T47D (cell line): ENCODE measurements around the gene TAS2R13.

ENCODE experiments used
- DNase-seq, 2 experiments: peaks; one replicate each; pipeline versions ENCODE4 v3.0.0 to v3.0.0-alpha.2; 2011 to 2012; ENCODE audit warnings: low read depth in 1 of 2, low spot score in 1 of 2
- JUND ChIP-seq: IDR thresholded peaks from 2 replicates; pipeline ENCODE4 v1.6.1; 2012; ENCODE audit warnings: low read depth
- in situ Hi-C: cut with HindIII; loops from 2 replicates; pipeline ENCODE4 v1.10.0; 2016; ENCODE audit warnings: low sequenced_read_pairs, low pct_unique_long_range_greater_than_20kb

The TAS2R13 gene

GRCh38 chr12:10909462-10909861, at the start of gene TAS2R13:
TAS2R13 (minus strand) TSS chr12:10909562; CDS start chr12:10909298, 264 bp downstream.
- no peak for DNase-seq
- in situ Hi-C loops = no loop called here
- TF ChIP-seq JUND = no peak

- in situ Hi-C loops = no loop called here
- DNase-seq = no peak
- no peak for TF ChIP-seq JUND
These were observed 48.4 kb upstream of the TAS2R13 start for GRCh38 chr12:10957741-10958140.

- no peak for TF ChIP-seq JUND
- no peak for DNase-seq
- in situ Hi-C loops = no loop called here
These were observed 46.7 kb upstream of the TAS2R13 start for GRCh38 chr12:10956085-10956484.

GRCh38 chr12:10952645-10953044, 43.3 kb upstream of the TAS2R13 start:
- DNase-seq = no peak
- in situ Hi-C loops = no loop called here
- no peak for TF ChIP-seq JUND

- in situ Hi-C loops = no loop called here
- no peak for TF ChIP-seq JUND
- DNase-seq = no peak
These were observed 33.8 kb upstream of the TAS2R13 start for GRCh38 chr12:10943167-10943566.

GRCh38 chr12:10941916-10942607, 32.7 kb upstream of the TAS2R13 start:
- no peak for DNase-seq
- no peak for TF ChIP-seq JUND
- in situ Hi-C loops = no loop called here

GRCh38 chr12:10941369-10941768, 32.0 kb upstream of the TAS2R13 start:
- in situ Hi-C loops = no loop called here
- no peak for TF ChIP-seq JUND

GRCh38 chr12:10940389-10940788, 31.0 kb upstream of the TAS2R13 start:
- DNase-seq = no peak
- no peak for TF ChIP-seq JUND
- in situ Hi-C loops = no loop called here

More at GRCh38 chr12:10941369-10941768, 32.0 kb upstream of the TAS2R13 start:
- no peak for DNase-seq

GRCh38 chr12:10939163-10939562, 29.8 kb upstream of the TAS2R13 start, which contains the start of gene TAS2R14:
TAS2R14 (minus strand) TSS chr12:10939263; CDS start chr12:10939207, 56 bp downstream.
- DNase-seq = no peak
- in situ Hi-C loops = no loop called here
- no peak for TF ChIP-seq JUND

- in situ Hi-C loops = no loop called here
- no peak for DNase-seq
- no peak for TF ChIP-seq JUND
These were observed 27.1 kb upstream of the TAS2R13 start for GRCh38 chr12:10936506-10936905.

- DNase-seq = no peak
- no peak for TF ChIP-seq JUND
- in situ Hi-C loops = no loop called here
These were observed 19.5 kb upstream of the TAS2R13 start, which contains the start of gene PRH2 for GRCh38 chr12:10928746-10929286. PRH2 (plus strand) TSS chr12:10929236; CDS start chr12:10929274, 38 bp downstream.

- in situ Hi-C loops = no loop called here
- no peak for TF ChIP-seq JUND
- no peak for DNase-seq
These were observed 16.9 kb upstream of the TAS2R13 start for GRCh38 chr12:10926269-10926668.

- in situ Hi-C loops = no loop called here
- TF ChIP-seq JUND = no peak
- DNase-seq = no peak
These were observed 10.4 kb upstream of the TAS2R13 start for GRCh38 chr12:10919809-10920208.
